Measurements from ENCODE around the gene HHATL.

GRCh38 chr3:42717306-42717705 lies 14.7 kb upstream of the HHATL start:
- no peak for TF ChIP-seq CTCF (IDR thresholded peaks at IDR 0.05)
- no peak for TF ChIP-seq POLR2A (IDR thresholded peaks at IDR 0.05)
- TF ChIP-seq POLR2AphosphoS5 (IDR thresholded peaks at IDR 0.05) = no peak
